Stromal cell of bone marrow (primary cell): ENCODE data around the gene MAF.
A peak's percentile ranks its signal among the peaks of the same experiment; 100 is the strongest.

Experiments used
- DNase-seq: peaks from one replicate; pipeline ENCODE4 v3.0.0-alpha.2; 2012; ENCODE audit warnings: low read depth

Gene MAF

DNA sequence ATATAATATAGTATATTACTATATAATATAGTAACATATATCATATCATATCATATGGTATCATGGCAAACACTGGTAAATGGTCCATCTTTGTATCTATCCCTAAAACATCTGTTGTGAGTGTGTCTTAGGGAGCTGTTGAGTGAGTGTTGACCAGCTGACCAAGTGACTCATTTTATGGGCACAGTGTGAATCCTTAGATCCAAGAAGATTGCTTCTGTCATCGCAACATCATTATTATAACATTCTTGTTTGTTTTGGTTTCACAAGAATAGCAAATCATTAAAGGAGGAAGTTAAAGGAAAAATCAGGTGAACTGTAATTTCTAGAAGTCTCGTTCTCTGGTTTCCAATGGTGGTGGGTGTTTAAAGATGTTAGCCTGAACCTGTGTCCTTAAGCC, 11.7 kb upstream of the MAF start:
- no peak for DNase-seq

DNA sequence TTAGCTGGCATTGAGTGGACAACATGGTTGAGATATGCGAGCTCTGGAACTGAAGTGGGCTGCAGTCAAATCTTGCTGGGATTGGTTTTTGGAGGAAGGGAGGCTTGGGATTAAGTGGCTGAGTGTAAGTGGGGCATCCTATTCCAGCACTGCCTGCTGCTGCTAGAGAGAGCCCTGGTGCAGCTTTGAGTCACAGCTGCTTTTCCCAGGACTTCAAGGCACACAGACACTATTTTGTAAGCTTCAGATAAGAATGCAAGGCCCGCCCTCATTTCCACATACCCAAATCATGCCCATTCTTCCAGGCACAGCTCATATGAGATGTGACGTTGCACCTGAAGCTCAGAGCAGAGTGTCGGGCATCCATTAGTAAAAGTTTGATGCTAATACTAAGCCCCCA, 10.2 kb upstream of the MAF start:
- DNase-seq: no peak

DNA sequence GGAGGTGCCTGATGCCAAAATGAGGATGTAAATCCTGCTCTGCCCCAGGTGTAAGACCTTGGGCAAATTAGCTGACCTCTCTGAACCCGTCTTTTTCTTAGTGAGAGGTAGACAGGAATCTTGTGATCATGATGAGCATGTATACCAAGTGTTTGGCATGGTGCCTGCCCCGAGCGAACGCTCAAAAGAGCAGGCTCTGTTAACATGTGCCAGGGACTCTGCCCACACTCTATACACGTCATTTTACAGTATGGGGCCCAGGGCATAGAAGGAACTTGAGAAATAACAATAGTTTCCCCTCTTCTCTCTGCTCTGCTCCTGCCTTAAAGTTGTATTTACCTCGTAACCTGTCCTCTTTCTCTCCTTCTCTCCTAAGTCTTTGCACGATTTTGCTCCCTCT, 9.3 kb upstream of the MAF start:
- no peak for DNase-seq

DNA sequence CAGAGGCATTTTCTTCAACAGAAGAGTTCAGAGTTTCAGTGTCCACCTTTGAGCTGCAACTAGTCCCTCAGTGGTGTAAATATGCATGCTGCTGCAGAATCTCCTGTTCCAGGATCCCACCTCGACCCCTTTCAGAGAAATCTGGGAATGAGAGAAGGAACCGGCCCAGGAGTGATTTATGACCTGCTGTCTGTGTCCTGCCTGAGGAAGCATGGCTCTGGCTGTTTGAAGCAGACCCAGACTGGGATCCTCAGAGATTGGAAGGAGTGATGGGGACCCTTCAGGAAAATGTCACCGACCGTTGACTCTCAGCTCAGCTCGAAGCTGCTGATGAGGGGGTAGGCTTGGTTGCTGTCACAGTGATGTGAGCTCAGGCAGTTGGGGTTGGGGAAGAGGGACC, 8.4 kb upstream of the MAF start:
- DNase-seq: no peak

DNA sequence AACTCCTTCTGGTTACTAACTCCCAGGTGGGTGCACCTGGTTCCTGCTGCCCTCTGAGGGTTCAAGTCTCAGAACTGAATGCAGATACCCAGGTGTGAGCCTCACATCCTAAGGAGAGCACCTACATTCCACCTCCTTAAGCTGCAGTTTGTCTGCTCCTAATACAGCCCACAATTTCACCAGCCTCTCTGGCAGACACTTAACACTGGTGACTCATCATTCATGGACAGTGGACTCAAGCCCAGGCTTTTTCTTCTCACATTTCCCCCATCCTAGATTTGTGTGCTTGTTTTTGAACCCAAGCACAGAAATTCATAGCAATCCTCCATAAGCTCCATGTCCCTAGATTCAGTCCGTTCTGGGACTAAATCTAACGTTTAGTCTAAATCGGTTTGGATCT, 7.0 kb upstream of the MAF start:
- DNase-seq: no peak

DNA sequence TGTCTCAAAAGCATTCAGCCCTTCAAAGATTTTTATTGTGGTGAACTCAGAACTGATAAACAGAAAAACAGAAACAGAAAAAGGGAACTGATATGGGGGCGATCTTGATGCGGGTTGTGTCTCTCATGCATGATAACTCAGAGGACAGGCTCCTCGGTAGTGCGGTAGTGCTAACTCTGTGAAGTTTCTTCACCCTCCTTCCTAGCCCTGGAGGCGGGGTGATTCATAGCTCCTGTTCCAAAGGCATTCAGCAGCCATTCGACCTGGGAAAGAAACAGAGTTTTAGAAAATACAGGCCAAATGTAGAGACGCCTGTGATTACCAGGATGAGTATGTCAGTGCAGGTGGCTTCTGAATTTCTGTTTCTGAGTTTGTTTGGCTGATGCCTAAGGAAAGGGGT, 5.5 kb upstream of the MAF start:
- no peak for DNase-seq

DNA sequence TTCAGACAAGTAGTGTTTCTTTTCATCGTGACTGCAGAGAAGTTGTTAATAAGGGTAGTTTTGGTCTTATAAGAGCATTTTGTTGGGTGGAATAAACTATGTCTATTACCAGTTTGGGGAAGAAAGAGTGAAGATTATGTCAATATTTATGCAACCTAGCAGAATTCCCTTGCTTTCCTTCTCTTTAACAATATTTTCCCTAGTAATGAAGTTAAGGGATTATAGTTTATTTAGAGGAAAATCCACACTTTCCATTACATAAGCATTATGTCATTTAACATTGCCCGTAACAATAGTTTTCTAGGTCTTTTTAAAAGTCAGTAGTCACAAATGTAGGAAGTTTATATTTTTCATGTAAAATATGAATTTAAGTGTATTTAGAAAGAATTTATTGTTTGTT, 2.5 kb upstream of the MAF start:
- no peak for DNase-seq

DNA sequence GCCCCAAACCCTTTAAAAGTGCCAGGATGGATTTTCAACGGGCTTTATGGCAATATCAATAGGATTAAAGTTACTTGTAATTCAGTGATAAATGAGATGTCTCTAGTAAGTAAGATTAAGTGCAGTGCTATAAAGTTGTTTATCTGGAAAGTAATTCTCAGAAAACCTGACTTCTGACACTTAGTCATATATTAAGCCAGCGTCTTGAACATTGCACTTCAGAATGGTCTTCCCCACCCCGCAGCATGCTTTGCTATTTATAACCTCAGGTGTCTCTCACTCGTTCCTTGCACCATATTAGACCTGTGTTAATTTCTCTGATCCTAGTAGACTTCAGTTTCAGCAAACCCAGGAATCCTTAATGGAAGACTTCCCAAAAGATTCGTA, 2.1 kb upstream of the MAF start:
- no peak for DNase-seq

DNA sequence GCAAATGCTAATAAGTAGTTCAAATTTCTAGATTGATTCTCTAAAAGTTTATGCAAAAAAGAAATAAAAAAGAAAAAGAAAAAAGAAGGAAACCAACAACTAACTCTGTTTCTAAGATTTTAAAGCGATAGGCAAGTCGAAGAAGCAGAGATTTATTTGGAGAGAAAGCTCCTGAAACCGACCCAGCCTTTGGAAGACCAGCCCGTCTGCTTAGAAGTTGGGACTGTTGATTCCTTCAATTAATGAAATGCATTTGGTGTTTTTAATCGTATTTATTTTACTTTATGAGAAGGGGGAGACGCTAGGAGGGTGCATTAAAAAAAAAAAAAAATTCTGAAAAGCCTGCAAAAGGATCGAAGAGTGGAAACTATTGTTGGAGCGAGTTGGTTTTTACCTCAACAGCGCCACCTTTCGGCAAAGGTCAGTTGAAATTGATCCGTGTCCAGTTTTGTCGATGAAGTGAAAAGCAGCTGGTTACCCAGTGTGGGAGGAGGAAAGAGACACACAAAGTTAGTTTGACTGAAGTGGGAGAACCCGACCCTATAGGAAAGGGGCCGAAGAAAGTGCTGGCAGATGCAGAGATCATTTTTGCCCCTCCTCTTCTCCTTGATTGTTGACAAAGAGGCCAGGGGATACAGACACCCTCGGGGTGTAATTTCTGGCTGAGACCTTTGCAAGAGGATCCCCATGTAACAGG, 1.5 kb upstream of the MAF start:
- DNase-seq: peak; percentile 80

DNA sequence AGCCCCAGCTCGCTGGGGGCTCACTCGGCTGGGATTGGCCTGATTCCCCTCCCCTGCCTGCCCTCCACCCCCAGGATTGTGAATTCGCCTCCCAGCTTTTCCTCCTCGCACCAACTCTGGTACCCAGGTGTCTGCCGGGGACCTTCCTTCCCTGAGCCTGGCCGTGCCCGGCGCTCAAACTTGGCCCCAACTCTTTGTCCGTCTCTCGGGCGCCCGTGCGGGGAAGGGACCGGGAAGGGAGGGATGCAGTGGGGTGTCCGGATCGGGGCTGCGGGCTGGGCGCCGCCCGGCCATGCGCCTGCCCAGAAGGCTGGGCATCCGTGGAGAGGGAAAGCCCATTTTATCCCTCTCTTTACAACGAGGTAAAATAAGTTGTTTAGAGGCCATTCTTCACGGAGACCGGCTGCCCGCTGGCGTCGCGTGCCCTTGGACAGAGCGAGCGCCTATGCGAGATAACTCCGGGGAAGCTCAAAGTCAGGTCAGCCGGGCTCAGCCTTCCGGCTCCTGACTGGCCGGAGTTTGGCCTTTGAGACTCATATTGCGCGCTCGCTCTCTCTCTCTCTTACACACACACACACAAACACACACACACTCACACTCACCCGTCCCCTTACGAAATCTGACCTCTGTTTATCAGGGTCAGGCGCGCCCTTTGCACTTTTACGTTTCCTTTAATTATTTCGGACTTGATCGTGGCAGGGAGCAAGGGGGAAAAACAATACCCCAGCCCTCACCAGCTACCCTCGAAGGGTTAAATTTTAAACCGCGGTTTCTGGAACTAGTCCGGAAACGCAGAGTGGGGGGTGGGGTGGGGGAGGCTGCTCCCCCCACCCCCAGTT, 774 bp upstream of the MAF start:
- no peak for DNase-seq

DNA sequence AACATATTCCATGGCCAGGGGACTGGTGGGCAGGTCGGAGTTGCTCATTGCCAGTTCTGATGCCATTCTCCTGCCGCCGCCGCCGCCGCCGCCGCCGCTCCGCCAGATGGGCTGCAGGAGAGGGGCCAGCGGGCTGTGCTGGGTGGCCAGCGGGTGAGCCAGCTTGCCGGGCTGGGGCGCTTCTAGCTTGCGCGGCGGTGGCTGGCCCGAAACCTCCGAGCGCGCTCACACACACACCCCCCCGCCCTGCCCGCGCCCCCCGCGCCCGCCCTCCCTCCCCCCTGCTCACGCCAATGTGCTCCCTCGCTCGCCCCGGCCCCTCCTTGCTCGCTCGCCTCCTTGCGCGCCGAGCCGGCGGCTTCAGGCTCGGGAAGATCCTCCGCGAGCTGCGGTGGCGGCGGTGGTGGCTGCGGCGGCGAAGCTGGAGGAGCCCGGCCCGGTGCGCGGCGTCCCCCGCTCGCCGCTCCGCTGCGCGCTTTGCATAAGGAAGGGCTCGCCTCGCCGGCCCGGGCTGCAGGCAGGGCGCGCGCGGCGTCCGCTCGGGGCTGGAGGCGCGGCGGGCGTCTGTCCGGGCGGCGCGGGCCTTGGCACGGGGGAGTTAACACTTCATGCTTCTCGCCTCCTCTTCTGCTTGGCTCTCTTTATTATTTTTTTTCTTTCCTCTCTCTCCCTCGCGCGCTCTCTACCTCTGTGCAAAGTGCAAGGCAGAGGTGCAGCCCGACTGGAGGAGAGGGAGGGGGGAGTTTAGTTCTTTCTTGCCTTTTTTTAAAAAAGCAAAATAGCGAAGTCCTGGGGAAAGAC, 500 bp downstream of the MAF start:
- DNase-seq: no peak

DNA sequence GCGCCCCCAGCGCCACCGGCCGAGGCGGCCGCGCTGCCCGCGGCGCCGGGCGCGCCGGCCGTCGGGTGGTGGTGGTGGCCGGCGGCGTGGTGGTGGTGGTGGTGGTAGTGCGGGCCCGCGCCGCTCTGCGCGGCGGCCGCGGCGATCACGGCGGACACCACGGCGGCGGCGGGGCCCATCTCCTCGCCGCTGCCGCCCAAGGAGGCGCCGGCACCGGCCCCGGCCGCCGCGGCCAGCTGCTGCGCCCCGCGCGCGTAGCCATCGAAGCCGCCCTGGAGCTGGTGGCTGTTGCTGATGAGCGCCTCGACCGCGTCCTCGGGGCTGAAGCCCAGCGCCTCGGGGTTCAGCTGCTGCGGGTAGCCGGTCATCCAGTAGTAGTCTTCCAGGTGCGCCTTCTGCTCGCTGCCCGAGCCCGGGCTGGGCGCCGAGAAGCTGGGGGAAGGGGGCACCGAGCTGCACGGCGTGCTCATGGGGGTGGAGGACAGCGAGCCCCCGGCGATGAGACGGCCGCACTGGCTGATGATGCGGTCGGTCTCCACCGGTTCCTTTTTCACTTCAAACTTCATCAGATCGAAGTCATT, 1.2 kb downstream of the MAF start:
- no peak for DNase-seq

DNA sequence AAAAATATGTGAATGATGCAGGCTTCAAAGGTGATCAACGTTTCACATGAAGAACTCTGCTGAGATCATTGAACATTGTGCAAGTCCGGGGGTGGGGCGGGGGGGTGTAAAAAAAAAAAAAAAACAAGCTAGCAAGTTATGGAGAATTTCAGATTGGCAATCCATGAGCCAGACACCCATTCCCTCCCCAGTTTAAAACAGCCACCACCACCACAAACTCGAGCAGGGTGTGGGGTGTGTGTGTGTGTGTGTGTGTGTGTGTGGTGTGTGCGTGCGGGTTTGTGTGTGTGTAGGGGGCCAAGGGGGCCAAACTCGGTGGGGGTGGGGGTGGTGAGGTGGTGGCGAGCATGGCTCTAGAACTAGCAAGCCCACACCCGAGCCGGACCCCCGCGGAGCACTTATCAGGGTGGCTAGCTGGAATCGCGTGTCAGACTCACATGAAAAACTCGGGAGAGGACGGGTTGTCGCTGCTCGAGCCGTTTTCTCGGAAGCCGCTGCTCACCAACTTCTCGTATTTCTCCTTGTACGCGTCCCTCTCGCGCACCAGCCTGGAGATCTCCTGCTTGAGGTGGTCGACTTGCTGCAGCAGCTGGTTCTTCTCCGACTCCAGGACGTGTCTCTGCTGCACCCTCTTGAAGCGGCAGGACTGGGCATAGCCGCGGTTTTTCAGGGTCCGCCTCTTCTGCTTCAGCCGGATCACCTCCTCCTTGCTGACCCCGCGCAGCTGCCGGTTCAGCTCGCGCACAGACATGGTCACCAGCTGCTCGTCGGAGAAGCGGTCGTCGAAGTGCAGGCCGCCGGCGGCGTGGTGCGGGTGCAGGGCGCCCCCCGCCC, 2.0 kb downstream of the MAF start:
- DNase-seq: no peak

DNA sequence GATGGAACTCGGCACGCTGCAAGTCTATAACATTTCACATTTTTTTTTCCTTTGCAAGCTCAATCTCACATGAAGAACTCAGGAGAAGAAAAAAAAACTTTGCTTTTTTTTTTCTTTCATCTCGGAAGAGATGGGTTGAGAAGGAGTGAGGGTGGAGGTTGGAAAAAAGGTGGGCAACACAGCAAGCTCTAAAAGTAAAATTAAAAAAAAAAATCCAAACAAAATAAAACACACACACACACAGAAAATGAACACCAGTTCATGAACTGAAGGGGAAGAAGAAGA, 2.5 kb downstream of the MAF start:
- DNase-seq: no peak

DNA sequence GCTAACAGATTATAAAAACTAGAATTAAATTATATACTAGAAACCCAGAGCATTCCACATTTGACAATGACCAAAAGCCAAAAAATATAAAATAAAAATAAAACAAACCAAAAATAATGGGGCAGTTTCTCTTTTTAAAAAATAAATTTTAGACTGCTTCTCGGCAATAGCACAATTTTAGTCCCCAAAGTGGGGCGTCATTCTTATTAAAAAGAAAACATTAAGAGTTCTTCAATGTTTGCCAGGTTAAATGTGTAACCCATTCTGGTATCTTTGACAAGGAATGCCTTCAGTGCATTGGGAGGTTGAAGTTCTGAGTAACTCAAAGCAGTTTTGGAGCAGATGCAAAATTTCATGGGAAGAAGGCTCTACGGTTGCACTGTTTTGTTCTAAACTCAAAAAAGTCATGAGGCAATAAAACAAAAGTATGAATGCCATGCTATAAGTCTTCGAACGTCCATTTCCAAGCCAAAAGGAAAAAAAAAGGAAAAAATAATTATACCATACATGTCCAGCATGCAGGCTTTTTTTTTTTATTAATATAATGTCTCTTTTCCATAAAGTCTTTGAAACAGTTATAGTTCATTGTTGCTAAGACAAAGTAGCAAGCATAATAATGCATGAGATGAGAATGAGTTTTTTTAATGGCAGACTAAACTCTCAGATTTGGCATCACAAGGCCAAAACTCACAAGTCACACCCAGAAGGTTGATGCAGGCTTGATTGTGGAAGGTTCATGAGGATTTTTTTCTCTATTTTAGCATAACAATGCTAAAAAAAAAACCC, 3.1 kb downstream of the MAF start:
- no peak for DNase-seq

DNA sequence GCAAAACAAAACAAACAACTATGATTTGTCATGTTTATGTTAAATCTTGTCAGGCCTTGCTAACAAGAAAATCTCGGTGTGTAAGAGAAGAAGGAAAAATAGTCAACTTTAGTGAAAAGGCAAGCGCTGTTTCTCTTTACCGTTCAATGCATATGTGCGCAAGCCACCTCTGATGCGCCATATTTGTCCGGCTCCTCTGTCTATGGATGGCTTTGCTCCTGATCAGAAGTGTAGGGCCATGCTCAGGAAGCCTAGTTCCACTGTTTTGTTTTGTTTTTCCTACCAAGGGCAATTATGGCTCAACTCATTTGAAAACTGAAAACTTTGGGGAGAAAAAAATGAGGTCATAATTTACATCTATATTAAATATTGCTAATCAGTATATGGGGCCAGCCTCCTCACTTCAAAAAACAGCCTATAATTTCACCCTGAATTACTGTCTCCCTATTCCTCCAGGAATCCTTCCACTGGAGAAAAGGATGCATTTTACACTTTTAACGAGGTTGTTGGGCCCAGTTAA, 4.5 kb downstream of the MAF start:
- no peak for DNase-seq

DNA sequence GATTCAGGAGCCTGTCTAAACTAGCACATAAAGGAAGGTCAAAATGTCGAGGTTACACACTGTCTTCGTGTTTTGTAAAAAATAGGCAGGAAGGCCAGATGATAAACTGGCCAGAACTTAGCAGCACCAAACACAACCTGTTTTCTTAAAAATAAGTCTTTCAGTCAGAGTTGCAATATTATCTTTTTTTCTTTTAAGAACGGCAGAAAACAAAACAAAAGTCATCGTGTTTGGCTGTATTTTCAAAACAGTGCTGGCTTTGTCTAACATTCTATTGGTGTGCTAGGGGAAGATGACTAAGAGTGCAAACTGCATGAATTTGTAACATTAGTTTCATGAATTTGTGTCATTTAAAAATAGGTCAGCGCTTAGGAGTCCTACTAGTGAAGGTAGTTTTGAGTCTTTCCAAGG, 5.3 kb downstream of the MAF start:
- no peak for DNase-seq

DNA sequence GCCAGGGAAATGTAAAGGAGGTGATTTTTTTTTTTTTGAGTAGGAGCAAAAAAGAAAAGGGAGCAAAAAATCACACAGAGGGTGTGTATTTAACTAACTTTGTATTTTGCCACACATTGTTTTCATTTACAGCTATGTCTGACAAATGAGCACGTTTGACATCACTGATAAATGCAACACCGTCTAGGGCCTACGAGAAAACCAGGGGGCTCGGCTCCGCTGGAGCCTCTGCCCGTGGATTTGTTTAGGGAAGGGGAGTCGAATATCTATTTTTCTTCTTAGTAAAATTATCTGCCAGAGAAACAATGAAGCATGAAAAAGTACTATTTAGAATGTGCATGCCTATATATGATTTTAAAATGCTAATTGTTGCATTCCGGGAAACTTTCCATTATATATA, 6.8 kb downstream of the MAF start:
- DNase-seq: no peak

DNA sequence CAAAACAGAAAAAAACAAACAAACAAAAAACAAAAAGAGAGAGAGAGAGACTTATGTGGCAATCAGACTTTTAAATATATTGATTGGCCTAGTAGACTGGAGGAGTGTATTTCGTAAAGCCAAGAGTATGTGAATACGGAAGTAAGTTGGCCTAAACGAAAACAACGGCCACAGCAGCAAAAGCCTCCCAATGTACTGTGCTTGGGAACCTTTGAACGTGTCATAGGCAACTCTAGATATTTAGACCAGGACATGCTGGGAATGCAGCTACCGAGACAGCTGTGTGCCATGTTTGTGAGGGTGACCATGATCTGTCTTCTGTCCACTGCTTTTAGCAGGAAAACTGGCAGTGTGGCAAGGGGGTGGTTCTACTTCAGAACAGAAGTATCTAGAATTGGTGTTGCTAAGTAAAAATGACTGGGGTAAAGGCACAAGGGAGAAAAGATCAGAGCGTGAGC, 7.4 kb downstream of the MAF start:
- DNase-seq: no peak

DNA sequence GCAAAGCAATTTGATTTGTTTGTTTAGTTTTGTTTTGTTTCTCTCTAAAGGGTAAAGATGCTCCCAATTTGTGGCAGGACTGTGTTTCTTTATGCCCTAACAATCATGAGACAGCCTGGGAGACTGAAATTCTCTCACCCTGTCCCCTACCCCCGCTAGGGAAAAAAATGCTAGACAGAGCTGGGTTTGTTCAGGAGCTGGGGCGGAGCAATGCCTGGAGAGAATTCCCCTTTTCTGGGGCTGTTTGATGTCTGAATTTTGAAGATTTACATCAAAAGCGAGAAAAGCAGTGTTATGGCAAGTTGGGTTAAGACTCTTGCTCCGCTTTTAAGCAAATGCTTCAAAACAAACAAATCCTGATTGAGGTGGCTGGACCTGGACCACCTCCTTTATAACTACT, 8.4 kb downstream of the MAF start:
- no peak for DNase-seq

DNA sequence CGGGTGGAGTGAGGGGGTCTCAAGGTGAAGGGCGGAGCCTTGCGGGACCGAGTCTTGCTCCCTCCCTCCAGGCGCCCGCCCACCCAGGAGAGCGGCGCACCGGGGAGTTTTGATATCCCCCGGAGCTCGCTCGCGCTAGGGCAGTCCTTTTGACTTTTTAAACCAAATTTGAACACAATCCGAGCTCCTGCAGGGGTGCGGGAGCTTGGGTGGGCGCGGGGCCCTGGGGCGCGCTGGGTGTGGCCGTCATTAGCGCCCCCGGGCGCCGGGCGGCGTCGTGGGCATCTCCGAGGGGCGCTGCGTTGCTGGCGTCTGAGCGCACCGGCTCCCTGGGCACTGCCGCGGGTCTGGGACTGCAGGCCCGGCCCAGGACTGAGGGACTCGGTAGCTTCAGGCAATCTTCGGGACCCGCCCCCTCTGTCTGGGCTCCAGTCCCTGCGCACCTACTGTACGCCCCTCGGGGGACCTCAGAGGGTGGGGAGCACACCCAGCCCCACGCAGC, 10.9 kb downstream of the MAF start:
- no peak for DNase-seq
